T47D (cell line): Measurements from ENCODE around the gene GPC6.

Experiments
- DNase-seq, 2 experiments: peaks; one replicate each; pipeline versions ENCODE4 v3.0.0 to v3.0.0-alpha.2; 2011 to 2012; ENCODE audit warnings: low read depth in 1 of 2, low spot score in 1 of 2
- JUND ChIP-seq: IDR thresholded peaks from 2 replicates; pipeline ENCODE4 v1.6.1; 2012; ENCODE audit warnings: low read depth
- in situ Hi-C: cut with HindIII; loops from 2 replicates; pipeline ENCODE4 v1.10.0; 2016; ENCODE audit warnings: low sequenced_read_pairs, low pct_unique_long_range_greater_than_20kb

GPC6 gene

DNA sequence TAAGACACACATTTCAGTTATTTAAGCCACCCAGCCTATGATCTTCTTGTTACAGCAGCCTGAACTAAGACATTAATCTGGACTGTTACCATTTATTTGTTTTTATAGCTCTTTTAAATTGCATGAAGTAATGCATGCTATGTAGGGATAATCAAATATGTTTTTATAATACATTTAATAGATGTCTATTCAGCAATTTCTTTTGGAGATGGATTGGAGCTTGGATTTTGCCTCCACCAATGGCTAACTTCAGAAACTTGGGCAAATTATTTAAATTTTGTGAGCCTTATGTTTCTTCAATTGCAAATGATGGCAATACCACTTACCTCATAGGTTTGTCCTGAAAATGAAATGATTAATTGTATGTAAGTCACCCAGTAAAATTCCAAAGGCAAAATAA lies 288.7 kb downstream of the GPC6 start:
- no peak for DNase-seq
- TF ChIP-seq JUND = no peak
- in situ Hi-C loops = no loop called here

DNA sequence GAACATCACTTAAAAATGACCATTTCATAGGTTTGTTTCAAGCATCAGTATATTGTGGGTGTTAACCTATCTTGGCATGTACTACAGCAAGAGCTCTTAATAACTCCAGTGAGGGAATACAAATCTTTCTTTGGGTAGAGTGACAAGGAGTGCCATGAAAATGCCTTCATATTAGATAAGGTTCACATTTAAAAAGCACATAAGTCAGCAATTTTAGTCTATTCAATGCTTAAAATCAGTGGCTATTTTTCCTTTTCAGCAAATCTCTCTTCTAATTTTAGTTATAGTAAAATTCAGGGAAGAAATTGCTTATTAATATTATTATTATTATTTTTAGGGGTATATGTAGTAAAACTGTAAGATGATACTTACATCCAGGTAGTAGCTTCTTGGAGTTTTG lies 291.1 kb downstream of the GPC6 start:
- no peak for TF ChIP-seq JUND
- in situ Hi-C loops = no loop called here
- no peak for DNase-seq

GRCh38 chr13:93521307-93521706 lies 294.7 kb downstream of the GPC6 start:
- no peak for TF ChIP-seq JUND
- in situ Hi-C loops = no loop called here

DNA sequence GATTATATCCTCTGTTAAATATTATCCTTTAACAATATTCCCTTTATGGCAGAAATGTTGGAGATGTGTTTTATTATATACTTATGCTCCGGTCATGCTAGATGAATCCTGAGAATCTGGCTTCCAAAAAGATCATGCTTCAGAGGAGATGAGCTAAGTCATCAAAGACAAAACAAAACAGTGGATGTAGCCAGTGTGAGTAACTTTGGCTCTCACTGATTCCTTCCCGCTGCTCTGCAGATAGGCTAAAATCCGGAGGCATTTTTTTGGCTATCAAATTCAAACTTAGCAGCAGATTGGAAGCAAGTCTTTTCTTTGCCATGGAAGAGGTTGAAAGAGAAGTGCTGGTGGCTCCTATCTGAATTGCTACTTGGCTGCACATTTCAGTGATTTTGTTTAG lies 295.9 kb downstream of the GPC6 start:
- TF ChIP-seq JUND = no peak

More at GRCh38 chr13:93521307-93521706, 294.7 kb downstream of the GPC6 start:
- no peak for DNase-seq

GRCh38 chr13:93525087-93525486 lies 298.5 kb downstream of the GPC6 start:
- no peak for DNase-seq
- no peak for TF ChIP-seq JUND
- in situ Hi-C loops = no loop called here

More for the DNA sequence above, 295.9 kb downstream of the GPC6 start:
- in situ Hi-C loops = no loop called here
- no peak for DNase-seq

DNA sequence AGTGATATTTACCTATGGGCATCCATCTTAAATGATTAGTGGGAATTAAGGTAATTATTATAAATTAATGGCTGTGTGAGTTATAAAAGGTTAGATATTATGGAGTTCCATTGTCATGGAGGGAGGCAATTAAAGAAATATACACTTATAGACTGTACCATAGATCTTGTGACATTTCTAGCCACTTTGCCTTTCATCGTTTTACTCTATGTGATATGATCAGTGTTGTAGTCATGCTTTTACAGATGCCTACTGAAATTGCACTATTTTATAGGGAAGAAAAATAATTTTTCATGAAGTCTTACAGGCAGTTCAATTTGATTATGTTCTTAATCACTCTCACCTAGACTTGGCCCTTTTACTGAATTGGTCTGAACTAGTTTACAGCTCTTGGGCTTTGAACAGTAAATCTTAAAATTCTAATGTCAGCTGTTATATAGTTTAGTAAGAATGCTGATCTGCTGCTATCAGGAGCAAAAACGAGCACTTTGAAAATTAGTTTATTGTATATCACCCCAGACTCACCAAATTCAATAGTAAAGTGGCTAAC lies 301.2 kb downstream of the GPC6 start:
- TF ChIP-seq JUND = no peak
- in situ Hi-C loops = no loop called here

DNA sequence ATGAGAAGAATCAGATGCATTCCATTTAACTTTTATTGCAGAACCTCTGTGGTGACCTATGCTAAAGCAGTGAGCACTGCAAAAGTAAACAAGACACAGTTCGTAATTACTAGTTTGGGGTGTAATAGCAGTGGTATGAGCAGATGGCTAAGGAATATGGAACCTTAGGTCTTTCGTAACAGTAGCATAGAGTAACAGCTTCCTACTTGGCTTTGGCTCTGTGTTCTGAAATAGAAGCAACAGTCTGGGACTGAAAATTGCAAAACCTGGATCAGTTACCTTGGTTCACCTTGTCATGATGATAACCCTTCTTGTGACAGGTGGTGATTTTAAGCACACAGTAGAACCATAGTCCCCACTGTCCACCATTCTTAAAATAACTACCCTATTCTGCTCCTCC lies 303.4 kb downstream of the GPC6 start:
- TF ChIP-seq JUND = no peak
- DNase-seq = no peak
- in situ Hi-C loops = no loop called here

More for the DNA sequence above, 301.2 kb downstream of the GPC6 start:
- DNase-seq = no peak

DNA sequence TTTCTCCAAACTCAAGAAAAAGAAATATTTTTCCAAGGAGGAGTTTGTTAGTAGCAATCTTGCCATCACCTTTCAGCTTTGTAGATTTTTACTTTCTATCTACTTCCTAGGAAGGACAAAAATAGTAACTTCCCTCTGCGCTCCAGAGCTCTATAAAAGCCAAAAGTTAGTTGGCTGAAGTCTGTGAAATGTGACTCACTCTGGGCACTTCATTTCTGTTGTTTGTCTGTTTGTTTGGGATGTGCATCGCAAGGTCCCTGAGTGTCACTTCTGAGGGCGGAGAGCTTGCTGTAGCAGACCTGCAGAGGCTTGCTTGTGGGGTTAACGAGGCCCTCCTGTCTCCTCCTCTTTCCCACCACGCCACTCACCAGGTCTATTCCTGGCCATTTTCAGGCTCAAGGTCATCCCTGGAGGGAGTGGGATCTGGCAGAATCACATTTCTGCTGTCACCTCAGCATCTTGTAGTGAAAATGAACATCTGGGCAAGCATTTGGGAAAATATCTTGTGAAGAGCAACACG lies 307.6 kb downstream of the GPC6 start:
- in situ Hi-C loops = no loop called here
- no peak for TF ChIP-seq JUND
- no peak for DNase-seq

- TF ChIP-seq JUND = no peak
- in situ Hi-C loops = no loop called here
- no peak for DNase-seq
Observed at GRCh38 chr13:93535251-93535650, 308.6 kb downstream of the GPC6 start.

- in situ Hi-C loops = no loop called here
- no peak for TF ChIP-seq JUND
- DNase-seq = no peak
Observed at GRCh38 chr13:93539914-93540313, 313.3 kb downstream of the GPC6 start.

- DNase-seq = no peak
- in situ Hi-C loops = no loop called here
- TF ChIP-seq JUND = no peak
Observed at GRCh38 chr13:93547886-93548285, 321.3 kb downstream of the GPC6 start.

GRCh38 chr13:93549326-93550005 lies 322.9 kb downstream of the GPC6 start:
- in situ Hi-C loops = no loop called here
- no peak for TF ChIP-seq JUND
- DNase-seq = no peak

DNA sequence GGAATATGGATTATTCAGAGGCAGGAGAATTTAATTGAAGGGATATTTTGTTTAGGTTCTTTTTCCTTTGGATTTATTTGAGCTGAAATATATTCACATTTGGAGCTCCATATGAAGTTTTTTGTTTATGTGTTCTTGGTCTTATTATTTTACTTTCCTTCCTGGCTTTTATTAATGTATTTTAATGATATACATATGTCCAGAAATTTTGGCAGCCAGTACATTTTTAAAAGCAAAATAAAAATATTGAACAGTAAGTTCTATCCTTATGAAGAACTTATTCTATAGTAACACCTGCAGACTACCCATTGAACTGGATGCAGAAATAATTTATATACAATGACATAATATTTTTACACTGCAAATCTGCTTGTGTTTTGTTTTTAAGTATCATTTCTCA lies 323.6 kb downstream of the GPC6 start:
- no peak for DNase-seq
- no peak for TF ChIP-seq JUND

DNA sequence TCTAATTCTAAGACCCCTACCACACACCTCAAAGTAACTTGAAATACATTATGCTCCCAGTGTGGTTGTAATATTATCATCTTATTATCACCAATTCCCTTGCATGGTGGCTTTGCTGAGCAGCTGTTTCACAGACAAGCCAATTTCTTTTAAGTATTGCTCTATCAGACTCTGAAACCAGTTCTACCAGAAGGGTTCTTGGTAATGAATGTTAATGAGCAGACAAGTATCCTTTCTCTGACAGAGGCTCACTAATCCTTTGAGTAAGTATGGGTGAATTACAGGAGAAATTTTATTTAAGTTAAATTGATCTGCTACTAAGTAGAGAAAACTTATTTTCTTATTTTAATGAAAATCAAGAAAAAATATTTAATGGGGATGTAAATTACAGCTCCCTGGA lies 326.0 kb downstream of the GPC6 start:
- no peak for DNase-seq
- in situ Hi-C loops = no loop called here
- TF ChIP-seq JUND = no peak

More for the DNA sequence above, 323.6 kb downstream of the GPC6 start:
- in situ Hi-C loops = no loop called here
